Keratinocyte (primary cell): ENCODE data around the gene IGFBP5. TPM values are rescaled to one million over a fixed set of nuclear protein-coding genes. Genes with fewer than 3 reads are reported as not detected.

Source experiments
- DNase-seq: peaks from one replicate; pipeline ENCODE4 v3.0.0-alpha.2; 2011; ENCODE audit warnings: low read depth, missing footprints, low spot score
- FAIRE-seq: peaks from 2 replicates; lab custom pipeline; 2011; peaks lifted over from hg19 to GRCh38; lab: Jason Lieb, UNC
- H2AFZ ChIP-seq: 2 replicates; pipeline ENCODE4 v1.6.0; 2012; ENCODE audit warnings: low read length, control low read depth, inconsistent platforms; ENCODE audit not compliant: control insufficient read depth
- H3K27ac ChIP-seq: 2 replicates; pipeline ENCODE4 v1.5.1; 2011; ENCODE audit warnings: low read length; ENCODE audit not compliant: control insufficient read depth, insufficient read depth
- H3K27me3 ChIP-seq: 3 replicates; pipeline ENCODE4 v1.6.0; 2011; ENCODE audit warnings: low read length; ENCODE audit not compliant: control insufficient read depth, insufficient read depth; ENCODE audit errors: extremely low read depth
- H3K36me3 ChIP-seq, 2 experiments: 2 replicates in 1 of 2; 3 replicates in 1 of 2; pipeline ENCODE4 v1.5.1; 2011; ENCODE audit warnings: low read length in 2 of 2, mild to moderate bottlenecking in 1 of 2; ENCODE audit not compliant: control insufficient read depth in 2 of 2, insufficient read depth in 2 of 2; ENCODE audit errors: extremely low read depth in 1 of 2
- H3K4me1 ChIP-seq: 3 replicates; pipeline ENCODE4 v1.5.1; 2011; ENCODE audit warnings: low read length; ENCODE audit not compliant: control insufficient read depth, insufficient read depth; ENCODE audit errors: extremely low read depth
- H3K4me2 ChIP-seq: 3 replicates; pipeline ENCODE4 v1.6.0; 2011; ENCODE audit warnings: low read depth, low read length; ENCODE audit not compliant: control insufficient read depth, insufficient read depth; ENCODE audit errors: extremely low read depth
- H3K4me3 ChIP-seq, 3 experiments: fragments of 200-600 bp in 1 of 3; sonication (generic) in 1 of 3; 2 replicates in 2 of 3; 3 replicates in 1 of 3; pipeline ENCODE4 v1.5.1; 2011 to 2016; ENCODE audit warnings: low read length in 3 of 3, mild to moderate bottlenecking in 3 of 3, control low read depth in 2 of 3, inconsistent platforms in 1 of 3, low read depth in 1 of 3, mixed read lengths in 1 of 3, mixed run types in 1 of 3, moderate library complexity in 1 of 3; ENCODE audit not compliant: control insufficient read depth in 2 of 3, insufficient read depth in 2 of 3; ENCODE audit errors: extremely low read depth in 1 of 3
- H3K79me2 ChIP-seq: 2 replicates; pipeline ENCODE4 v1.6.0; 2012; ENCODE audit warnings: low read length; ENCODE audit not compliant: control insufficient read depth, insufficient read depth
- H3K9ac ChIP-seq: 3 replicates; pipeline ENCODE4 v1.6.0; 2011; ENCODE audit warnings: low read length; ENCODE audit not compliant: control insufficient read depth, insufficient read depth; ENCODE audit errors: extremely low read depth
- H3K9me1 ChIP-seq: 3 replicates; pipeline ENCODE4 v1.6.0; 2011; ENCODE audit warnings: low read length; ENCODE audit not compliant: control insufficient read depth, insufficient read depth; ENCODE audit errors: extremely low read depth
- H3K9me3 ChIP-seq: 2 replicates; pipeline ENCODE4 v1.5.1; 2012; ENCODE audit warnings: low read depth, low read length; ENCODE audit not compliant: control insufficient read depth
- H4K20me1 ChIP-seq: 3 replicates; pipeline ENCODE4 v1.6.0; 2011; ENCODE audit warnings: low read length; ENCODE audit not compliant: control insufficient read depth, insufficient read depth; ENCODE audit errors: extremely low read depth
- EZH2 ChIP-seq: IDR thresholded peaks from one replicate; pipeline ENCODE4 v1.6.1; 2012; ENCODE audit warnings: inconsistent platforms, mild to moderate bottlenecking, low read length, moderate library complexity
- dilution Hi-C: fragments of 300-500 bp; cut with MboI; formaldehyde crosslinking; loops from one replicate; pipeline ENCODE4 v1.7.0; 2020; ENCODE audit warnings: low sequenced_read_pairs; ENCODE audit not compliant: extremely low pct_ligation_motif_present
- polyA plus RNA-seq, 5 experiments: library from polyadenylated mRNA; depleted of rRNA in 3 of 5; stranded (reverse) in 3 of 5; stranded (forward) in 1 of 5; unstranded in 1 of 5; fragments of >200 nt; gene quantifications; 1 replicate in 1 of 5; 2 replicates in 3 of 5; 3 replicates in 1 of 5; pipeline versions ENCODE4 v1.2.1 to v1.2.3, GENCODE V29; 2011 to 2012; ENCODE audit warnings: missing spikeins in 2 of 5, low read depth in 1 of 5, low replicate concordance in 1 of 5
- TF ChIP-seq, protein P1 (sequence below), 3 experiments: IDR thresholded peaks in 1 of 3; conservative IDR thresholded peaks in 1 of 3; optimal IDR thresholded peaks in 1 of 3; 2 replicates in 2 of 3; 3 replicates in 1 of 3; pipeline versions ENCODE3 to v1.5.1; 2011; ENCODE audit warnings: low read length in 3 of 3, mild to moderate bottlenecking in 3 of 3, moderate library complexity in 2 of 3, control low read depth in 1 of 3, inconsistent platforms in 1 of 3; ENCODE audit not compliant: insufficient read depth in 2 of 3; ENCODE audit errors: extremely low read depth in 1 of 3

The IGFBP5 gene
- polyA plus RNA-seq, 1 donor (not counting 4 experiments of a cell fraction or from before 2014, with no cell fraction given): 1.1 TPM

GRCh38 chr2:216687111-216687510, 8.2 kb downstream of the IGFBP5 start:
- H3K4me1 ChIP-seq: peaks cover 44% of the 10 kb centered on the region
- no peaks in the 10 kb centered on the region for H4K20me1 ChIP-seq
- H3K27me3 ChIP-seq: no peaks in the 10 kb centered on the region
- no peak overlapping the region for H3K27ac ChIP-seq
- H3K4me3 ChIP-seq: no peak overlapping the region
- H3K79me2 ChIP-seq: no peaks in the 10 kb centered on the region
- DNase-seq: no peak
- FAIRE-seq: no peak
- dilution Hi-C loops: no loop called here
- H3K9me1 ChIP-seq: no peaks in the 10 kb centered on the region
- H3K4me2 ChIP-seq: no peak overlapping the region
- H3K9ac ChIP-seq: no peak overlapping the region
- TF ChIP-seq, protein P1, sequence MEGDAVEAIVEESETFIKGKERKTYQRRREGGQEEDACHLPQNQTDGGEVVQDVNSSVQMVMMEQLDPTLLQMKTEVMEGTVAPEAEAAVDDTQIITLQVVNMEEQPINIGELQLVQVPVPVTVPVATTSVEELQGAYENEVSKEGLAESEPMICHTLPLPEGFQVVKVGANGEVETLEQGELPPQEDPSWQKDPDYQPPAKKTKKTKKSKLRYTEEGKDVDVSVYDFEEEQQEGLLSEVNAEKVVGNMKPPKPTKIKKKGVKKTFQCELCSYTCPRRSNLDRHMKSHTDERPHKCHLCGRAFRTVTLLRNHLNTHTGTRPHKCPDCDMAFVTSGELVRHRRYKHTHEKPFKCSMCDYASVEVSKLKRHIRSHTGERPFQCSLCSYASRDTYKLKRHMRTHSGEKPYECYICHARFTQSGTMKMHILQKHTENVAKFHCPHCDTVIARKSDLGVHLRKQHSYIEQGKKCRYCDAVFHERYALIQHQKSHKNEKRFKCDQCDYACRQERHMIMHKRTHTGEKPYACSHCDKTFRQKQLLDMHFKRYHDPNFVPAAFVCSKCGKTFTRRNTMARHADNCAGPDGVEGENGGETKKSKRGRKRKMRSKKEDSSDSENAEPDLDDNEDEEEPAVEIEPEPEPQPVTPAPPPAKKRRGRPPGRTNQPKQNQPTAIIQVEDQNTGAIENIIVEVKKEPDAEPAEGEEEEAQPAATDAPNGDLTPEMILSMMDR (optimal IDR thresholded peaks at IDR 0.05 in 1 of 3, IDR thresholded peaks at IDR 0.05 in 1 of 3, conservative IDR thresholded peaks at IDR 0.05 in 1 of 3; ENCODE audit: extremely low read depth in 1 of 3, insufficient read depth in 2 of 3, low read length in 3 of 3): no peak
- TF ChIP-seq EZH2: no peak
- no peaks in the 10 kb centered on the region for H3K36me3 ChIP-seq
- H3K9me3 ChIP-seq: no peaks in the 10 kb centered on the region
- H2AFZ ChIP-seq: no peak overlapping the region

- Histone ChIP-seq H4K20me1 (no peaks in the 10 kb centered on the region), H2AFZ (no peak overlapping the region), H3K27ac (no peak overlapping the region), H3K4me3 (no peak overlapping the region), H3K36me3 (no peaks in the 10 kb centered on the region), H3K9ac (no peak overlapping the region), H3K27me3 (no peaks in the 10 kb centered on the region), H3K4me1 (peaks cover 46% of the 10 kb centered on the region), H3K9me1 (no peaks in the 10 kb centered on the region), H3K9me3 (no peaks in the 10 kb centered on the region), H3K79me2 (no peaks in the 10 kb centered on the region), H3K4me2 (no peak overlapping the region)
- TF ChIP-seq, protein P1 (optimal IDR thresholded peaks at IDR 0.05 in 1 of 3, IDR thresholded peaks at IDR 0.05 in 1 of 3, conservative IDR thresholded peaks at IDR 0.05 in 1 of 3; ENCODE audit: extremely low read depth in 1 of 3, insufficient read depth in 2 of 3, low read length in 3 of 3): no peak
- no peak for TF ChIP-seq EZH2
- DNase-seq (no peak), FAIRE-seq (no peak)
- dilution Hi-C loops: no loop called here
Measured at GRCh38 chr2:216685327-216685875, 9.9 kb downstream of the IGFBP5 start.
